Left ventricle myocardium inferior (tissue), 1 donor: Measurements from ENCODE around the gene KLHL29. TPM values are rescaled to one million over a fixed set of nuclear protein-coding genes. Genes with fewer than 3 reads are reported as not detected.
"Not testable (repeated sequence)": the region's sequence is repeated elsewhere in the genome, so short reads cannot be mapped to it uniquely, and the experiment has no call there.

Source experiments
- DNase-seq: peaks from one replicate; pipeline ENCODE4 v3.0.0-alpha.2; 2020
- H3K27ac ChIP-seq: fragments of 200-600 bp; replicated peaks from 2 replicates; pipeline ENCODE4 v1.8.0; 2021
- H3K27me3 ChIP-seq: fragments of 200-600 bp; 2 replicates; pipeline ENCODE4 v1.8.0; 2021; ENCODE audit warnings: low read depth
- H3K36me3 ChIP-seq: fragments of 200-600 bp; 2 replicates; pipeline ENCODE4 v1.8.0; 2021
- H3K4me1 ChIP-seq: fragments of 200-600 bp; 2 replicates; pipeline ENCODE4 v1.8.0; 2021
- H3K4me3 ChIP-seq: fragments of 200-600 bp; 2 replicates; pipeline ENCODE4 v1.8.0; 2021; ENCODE audit warnings: mild to moderate bottlenecking, moderate library complexity
- H3K9me3 ChIP-seq: fragments of 200-600 bp; replicated peaks from 2 replicates; pipeline ENCODE4 v1.8.0; 2021
- CTCF ChIP-seq: fragments of 200-600 bp; IDR thresholded peaks from 2 replicates; pipeline ENCODE4 v1.8.0; 2021; ENCODE audit warnings: antibody characterized with exemption, mild to moderate bottlenecking, borderline replicate concordance
- intact Hi-C: fragments of 100-400 bp; cut with micrococcal nuclease; formaldehyde crosslinking; loops from one replicate; pipeline ENCODE4 v1.11.0; 2022
- total RNA-seq: library from RNA; stranded (reverse); fragmentation: NEBNext Ultra II Directional; extraction: Animal tissue kit (Norgen Biotek cat#: 25700); gene quantifications from one replicate; pipeline ENCODE4 v1.2.1, GENCODE V29; 2021
- donor health status: DM: no; HTN: yes; CAD: no; lungs with severe emphysema.

Gene KLHL29
- total RNA-seq, 1 donor from 2014 or later, result 1.1 TPM

DNA sequence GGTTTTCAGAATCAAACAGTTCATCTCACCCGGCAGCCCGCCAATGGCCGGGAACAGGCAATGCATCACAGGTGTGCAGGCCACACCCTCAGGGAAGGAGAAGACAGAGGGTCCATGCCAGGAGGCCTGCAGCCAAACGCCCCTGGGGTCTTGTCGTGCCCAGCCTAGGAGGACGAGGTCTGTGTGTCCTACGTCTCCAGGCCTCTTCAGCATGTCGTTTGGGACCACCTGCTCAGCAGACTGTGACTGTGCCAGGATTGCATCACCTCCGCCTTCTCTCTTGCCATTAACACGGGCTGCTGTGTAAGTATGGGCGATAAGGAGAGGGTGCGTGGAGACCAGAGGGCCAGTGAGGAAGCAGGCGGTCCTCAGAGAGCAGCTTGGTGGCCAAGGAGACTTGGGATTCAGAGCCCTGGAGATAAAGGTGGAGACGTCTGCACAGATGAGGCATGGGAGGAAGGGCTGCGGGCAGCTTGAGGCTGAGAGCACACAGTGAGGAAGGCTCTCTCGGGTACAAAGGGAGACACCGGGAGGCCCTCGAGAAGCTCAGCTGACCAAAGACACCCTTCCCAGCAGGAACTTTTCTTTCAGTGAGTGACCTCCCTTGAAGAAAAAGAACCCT, 37.4 kb upstream of the KLHL29 start:
- no peak for TF ChIP-seq CTCF
- Histone ChIP-seq H3K9me3 (no peaks in the 10 kb centered on the region), H3K4me1 (peaks cover 12% of the 10 kb centered on the region), H3K27ac (no peak overlapping the region), H3K36me3 (no peaks in the 10 kb centered on the region), H3K27me3 (peaks cover 48% of the 10 kb centered on the region), H3K4me3 (no peak overlapping the region)
- DNase-seq, result no peak
- intact Hi-C loops, result no loop called here

DNA sequence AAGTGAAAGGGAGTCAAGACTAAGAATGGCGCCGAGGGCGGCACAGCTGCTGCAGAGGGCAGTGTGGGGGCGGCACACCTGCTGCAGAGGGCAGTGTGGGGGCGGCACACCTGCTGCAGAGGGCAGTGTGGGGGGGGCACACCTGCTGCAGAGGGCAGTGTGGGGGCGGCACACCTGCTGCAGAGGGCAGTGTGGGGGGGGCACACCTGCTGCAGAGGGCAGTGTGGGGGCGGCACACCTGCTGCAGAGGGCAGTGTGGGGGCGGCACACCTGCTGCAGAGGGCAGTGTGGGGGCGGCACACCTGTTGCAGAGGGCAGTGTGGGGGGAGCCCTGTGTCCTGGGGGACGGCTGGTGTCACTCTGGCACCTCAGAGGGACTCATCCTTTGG, 36.9 kb upstream of the KLHL29 start:
- H3K9me3 ChIP-seq, DNase-seq, H3K36me3 ChIP-seq, intact Hi-C loops, H3K27ac ChIP-seq, H3K4me3 ChIP-seq: not testable (repeated sequence)
- Histone ChIP-seq H3K27me3 (peaks cover 53% of the 10 kb centered on the region), H3K4me1 (peaks cover 12% of the 10 kb centered on the region)

- TF ChIP-seq CTCF, result no peak
- Histone ChIP-seq H3K27ac (no peak overlapping the region), H3K27me3 (peaks cover 60% of the 10 kb centered on the region), H3K4me1 (peaks cover 12% of the 10 kb centered on the region), H3K9me3 (no peaks in the 10 kb centered on the region), H3K36me3 (no peaks in the 10 kb centered on the region), H3K4me3 (no peak overlapping the region)
- intact Hi-C loops, result no loop called here
- DNase-seq, result no peak
These were observed 35.5 kb upstream of the KLHL29 start for GRCh38 chr2:23349508-23349907.

GRCh38 chr2:23350041-23350791, 34.8 kb upstream of the KLHL29 start:
- H3K27me3 ChIP-seq, result peaks cover 60% of the 10 kb centered on the region
- H3K4me1 ChIP-seq, result peaks cover 12% of the 10 kb centered on the region
- no peak for DNase-seq
- no peak overlapping the region for H3K27ac ChIP-seq
- no peaks in the 10 kb centered on the region for H3K9me3 ChIP-seq
- intact Hi-C loops, result no loop called here
- H3K4me3 ChIP-seq, result no peak overlapping the region
- H3K36me3 ChIP-seq, result no peaks in the 10 kb centered on the region
- no peak for TF ChIP-seq CTCF

GRCh38 chr2:23350792-23351355, 34.1 kb upstream of the KLHL29 start:
- TF ChIP-seq CTCF, result no peak
- Histone ChIP-seq H3K4me1 (peaks cover 12% of the 10 kb centered on the region), H3K36me3 (no peaks in the 10 kb centered on the region), H3K4me3 (no peak overlapping the region), H3K27me3 (peaks cover 55% of the 10 kb centered on the region), H3K27ac (peak overlapping the region; percentile 41), H3K9me3 (no peaks in the 10 kb centered on the region)
- DNase-seq, result no peak
- intact Hi-C loops, result no loop called here
